ENCODE measurements around the gene P2RY2.
"Not testable (repeated sequence)": the region's sequence is repeated elsewhere in the genome, so short reads cannot be mapped to it uniquely, and the experiment has no call there.

P2RY2 gene

GRCh38 chr11:73221996-73222395 is 3.9 kb downstream of the P2RY2 start:
- H3K4me3 ChIP-seq (ENCODE audit: low read length): no peak overlapping the region
- no peak for TF ChIP-seq ZNF274 (IDR thresholded peaks at IDR 0.05; ENCODE audit: low read depth, low read length)

DNA sequence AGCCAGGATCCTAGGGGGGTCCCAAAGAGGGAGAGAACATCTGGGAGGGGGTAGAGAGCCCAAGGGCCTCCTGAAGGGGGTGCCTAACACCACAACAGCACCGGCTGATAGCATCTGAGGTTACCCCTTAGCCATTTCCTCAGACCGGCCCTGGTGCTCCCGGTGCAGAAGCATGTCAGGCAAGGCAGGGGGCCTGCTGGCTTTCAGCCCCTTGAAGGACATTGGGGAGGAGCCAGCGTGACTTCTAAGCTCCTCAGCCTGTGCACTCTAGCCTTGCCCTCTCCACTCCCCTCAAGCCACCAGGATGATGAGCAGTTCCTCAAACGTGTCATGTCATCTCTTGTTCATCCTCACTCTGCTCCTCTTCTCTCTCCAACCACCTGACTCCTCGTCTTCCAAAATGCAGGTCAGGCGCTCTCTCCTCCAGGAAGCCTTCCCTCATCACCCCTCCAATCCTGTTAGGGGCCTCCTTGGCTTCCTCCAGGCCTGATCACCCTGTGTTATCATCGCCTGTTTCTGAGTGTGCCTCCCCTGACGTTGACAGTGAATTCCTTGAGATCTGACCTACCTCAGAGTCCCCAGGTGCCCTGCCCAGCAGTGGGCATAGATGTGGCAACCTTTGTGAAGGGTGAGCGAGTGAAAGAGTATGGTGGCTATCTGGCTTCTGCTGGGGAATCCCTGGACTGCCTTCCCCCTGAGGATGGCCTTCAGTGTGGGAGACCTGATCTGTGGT is 6.1 kb downstream of the P2RY2 start:
- TF ChIP-seq ZNF274 (IDR thresholded peaks at IDR 0.05; ENCODE audit: low read depth, low read length): no peak
- H3K4me3 ChIP-seq (ENCODE audit: low read length): no peak overlapping the region

DNA sequence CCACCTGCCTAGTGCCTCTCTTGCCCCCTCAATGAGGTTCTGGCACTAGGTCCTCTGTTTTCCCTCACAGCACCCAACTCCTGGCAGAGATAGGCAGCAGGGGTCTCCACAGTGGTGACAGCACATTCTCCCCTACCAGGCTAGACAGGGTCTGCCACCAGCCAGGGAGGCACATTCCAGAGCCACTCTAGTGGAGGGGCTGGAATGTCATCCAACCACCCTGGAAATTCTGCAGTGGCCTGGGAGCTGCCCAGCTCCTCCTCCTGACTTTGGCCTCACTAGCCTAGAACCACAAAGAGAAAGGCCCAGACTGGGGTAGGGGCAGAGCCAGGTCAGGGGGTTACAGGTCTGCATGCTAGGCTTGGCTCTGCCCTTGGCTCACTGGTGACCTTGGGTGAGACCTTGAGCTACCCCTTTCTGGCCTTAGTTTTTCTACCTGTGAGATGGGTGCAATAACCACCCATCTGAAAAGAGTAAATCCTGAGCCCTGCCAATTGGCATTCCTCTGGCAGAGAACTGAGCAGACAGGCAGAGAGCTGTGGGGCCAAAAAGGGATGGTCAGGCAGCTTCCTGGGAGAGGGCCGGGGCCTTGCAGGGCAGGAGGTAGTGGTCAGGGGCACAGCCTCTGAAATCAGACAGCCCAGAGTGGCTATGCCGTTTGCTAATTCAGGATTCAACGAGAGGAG is 7.1 kb downstream of the P2RY2 start:
- H3K4me3 ChIP-seq (ENCODE audit: low read length): no peak overlapping the region
- TF ChIP-seq ZNF274 (IDR thresholded peaks at IDR 0.05; ENCODE audit: low read depth, low read length): no peak

- no peak overlapping the region for H3K4me3 ChIP-seq (ENCODE audit: low read length)
- no peak for TF ChIP-seq ZNF274 (IDR thresholded peaks at IDR 0.05; ENCODE audit: low read depth, low read length)
These were observed 7.8 kb downstream of the P2RY2 start for GRCh38 chr11:73225851-73226250.

- no peak overlapping the region for H3K4me3 ChIP-seq (ENCODE audit: low read length)
- no peak for TF ChIP-seq ZNF274 (IDR thresholded peaks at IDR 0.05; ENCODE audit: low read depth, low read length)
These were observed 8.4 kb downstream of the P2RY2 start for GRCh38 chr11:73226297-73227006.

- no peak overlapping the region for H3K4me3 ChIP-seq (ENCODE audit: low read length)
- TF ChIP-seq ZNF274 (IDR thresholded peaks at IDR 0.05; ENCODE audit: low read depth, low read length): no peak
These were observed 9.6 kb downstream of the P2RY2 start for GRCh38 chr11:73227571-73228211.

GRCh38 chr11:73228268-73229134 is 10.4 kb downstream of the P2RY2 start:
- no peak overlapping the region for H3K4me3 ChIP-seq (ENCODE audit: low read length)
- TF ChIP-seq ZNF274 (IDR thresholded peaks at IDR 0.05; ENCODE audit: low read depth, low read length): no peak

DNA sequence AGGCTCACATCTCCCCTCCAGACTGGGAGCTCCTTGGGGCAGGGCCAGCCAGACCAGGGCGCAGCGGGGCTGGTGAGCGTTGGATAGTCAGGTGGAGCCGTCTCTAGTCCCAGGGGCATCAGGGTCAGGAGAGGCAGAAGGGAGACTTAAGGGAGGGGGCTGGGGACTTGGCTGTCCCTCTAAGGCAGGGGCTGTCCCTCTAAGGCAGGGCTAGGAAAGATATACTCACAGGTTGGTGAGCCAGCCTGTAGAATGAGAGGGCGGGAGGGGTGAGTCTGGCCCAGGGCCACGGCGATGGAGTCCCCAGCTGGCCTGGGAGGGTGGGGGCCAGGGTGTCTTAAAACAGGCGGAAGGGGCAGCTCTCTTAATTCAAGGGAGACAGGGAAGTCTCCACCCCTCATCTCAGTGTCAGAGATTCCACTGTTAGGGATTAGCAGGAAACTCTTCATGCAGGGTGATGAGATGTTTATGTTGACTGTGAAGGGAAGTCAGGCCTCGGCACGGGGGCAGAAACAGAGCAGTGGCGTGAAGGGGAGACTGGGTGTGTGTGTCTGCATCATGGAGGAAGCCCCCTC is 11.3 kb downstream of the P2RY2 start:
- H3K4me3 ChIP-seq (ENCODE audit: low read length): no peak overlapping the region
- no peak for TF ChIP-seq ZNF274 (IDR thresholded peaks at IDR 0.05; ENCODE audit: low read depth, low read length)

DNA sequence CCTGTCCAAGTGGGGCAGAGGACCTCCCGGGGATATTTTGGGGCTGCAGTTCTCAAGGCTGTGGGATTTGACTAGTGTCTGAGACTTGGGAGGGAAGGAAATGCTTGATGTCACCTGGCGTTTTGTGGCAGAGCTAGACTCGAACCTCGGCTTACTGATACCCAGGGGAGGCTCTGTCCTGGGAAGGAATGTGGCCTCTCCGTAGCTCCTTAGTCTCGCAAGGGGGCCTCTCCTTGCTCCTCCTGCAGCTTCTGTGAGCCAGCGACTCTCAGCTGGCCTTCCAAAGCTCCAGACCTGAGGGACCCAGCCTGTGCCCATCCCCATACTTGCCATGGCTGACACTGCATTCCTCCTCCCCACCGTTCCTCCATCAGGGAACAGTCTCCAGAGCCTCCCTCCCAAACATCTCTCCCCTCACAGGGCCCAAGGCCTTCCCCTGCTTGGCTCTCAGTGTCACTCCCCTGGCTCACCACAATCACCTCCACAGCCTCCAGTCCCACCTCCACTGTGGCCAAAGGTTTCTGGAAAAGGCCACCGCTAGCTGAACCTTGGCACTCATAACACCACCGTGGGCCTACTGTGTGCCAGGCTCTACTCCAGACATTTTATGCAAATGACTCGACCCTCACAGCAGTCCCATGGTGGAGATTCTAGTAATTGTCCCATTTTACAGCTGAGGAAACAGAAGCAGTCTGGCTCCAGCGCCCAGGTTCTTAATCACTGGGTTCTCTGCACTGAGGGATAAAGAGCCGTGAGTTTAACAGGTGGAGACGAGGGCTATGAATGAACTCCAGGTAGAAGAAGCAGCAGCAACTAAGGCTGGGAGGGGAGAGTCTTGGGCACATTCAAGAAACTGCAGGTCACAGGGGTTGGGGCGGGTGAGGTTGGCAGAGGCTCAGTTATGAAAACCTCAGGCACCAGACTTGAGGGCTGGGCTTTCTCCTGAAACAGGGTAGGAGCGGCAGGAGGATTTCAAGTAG is 12.1 kb downstream of the P2RY2 start:
- no peak for TF ChIP-seq ZNF274 (IDR thresholded peaks at IDR 0.05; ENCODE audit: low read depth, low read length)
- no peak overlapping the region for H3K4me3 ChIP-seq (ENCODE audit: low read length)

- TF ChIP-seq ZNF274 (IDR thresholded peaks at IDR 0.05; ENCODE audit: low read depth, low read length): no peak
- H3K4me3 ChIP-seq (ENCODE audit: low read length): no peak overlapping the region
These were observed 12.8 kb downstream of the P2RY2 start for GRCh38 chr11:73230931-73231330.

GRCh38 chr11:73232487-73232886 is 14.4 kb downstream of the P2RY2 start:
- not testable (repeated sequence) for H3K4me3 ChIP-seq (ENCODE audit: low read length)

GRCh38 chr11:73233211-73233610 is 15.1 kb downstream of the P2RY2 start:
- no peak overlapping the region for H3K4me3 ChIP-seq (ENCODE audit: low read length)
- TF ChIP-seq ZNF274 (IDR thresholded peaks at IDR 0.05; ENCODE audit: low read depth, low read length): no peak
